H1 (cell line): ENCODE measurements around the gene PFKP.

ENCODE experiments used
- CTCF ChIP-seq, 3 experiments: IDR thresholded peaks; 1 replicate in 2 of 3; 2 replicates in 1 of 3; pipeline versions ENCODE4 v1.5.1 to v1.6.1; 2011; ENCODE audit warnings: low read length in 3 of 3, mild to moderate bottlenecking in 3 of 3, inconsistent platforms in 2 of 3, low read depth in 1 of 3, moderate library complexity in 1 of 3; ENCODE audit not compliant: insufficient read depth in 1 of 3; ENCODE audit errors: control extremely low read depth in 1 of 3
- EP300 ChIP-seq, 2 experiments: IDR thresholded peaks; 1 replicate in 1 of 2; 2 replicates in 1 of 2; pipeline ENCODE4 v1.6.1; 2011 to 2012; ENCODE audit warnings: low read depth in 2 of 2, low read length in 2 of 2, mild to moderate bottlenecking in 2 of 2, borderline replicate concordance in 1 of 2, inconsistent platforms in 1 of 2, moderate library complexity in 1 of 2
- POLR2A ChIP-seq, 2 experiments: IDR thresholded peaks; 1 replicate in 1 of 2; 2 replicates in 1 of 2; pipeline ENCODE4 v1.6.1; 2011; ENCODE audit warnings: low read depth in 2 of 2, low read length in 2 of 2, mild to moderate bottlenecking in 2 of 2; ENCODE audit errors: control extremely low read depth in 1 of 2
- SP1 ChIP-seq: IDR thresholded peaks from 2 replicates; pipeline ENCODE4 v1.6.1; 2011; ENCODE audit warnings: low read depth, low read length

- TF ChIP-seq CTCF (IDR thresholded peaks at IDR 0.05; ENCODE audit: control extremely low read depth in 1 of 3, insufficient read depth in 1 of 3, low read depth in 1 of 3, low read length in 3 of 3) (no peak), POLR2A (IDR thresholded peaks at IDR 0.05; ENCODE audit: control extremely low read depth in 1 of 2, low read depth in 2 of 2, low read length in 2 of 2) (no peak), EP300 (IDR thresholded peaks at IDR 0.05; ENCODE audit: borderline replicate concordance in 1 of 2, low read depth in 2 of 2, low read length in 2 of 2) (no peak), SP1 (no peak)
Observed at GRCh38 chr10:3131098-3131497, 63.8 kb downstream of the PFKP start.
